Esophagus squamous epithelium (tissue), 5 donors: ENCODE measurements around the gene GAS7. TPM values are rescaled to one million over a fixed set of nuclear protein-coding genes. Genes with fewer than 3 reads are reported as not detected.

Source experiments
- DNase-seq: peaks from one replicate; lab custom pipeline; 2025; lab: John Stamatoyannopoulos, UW
- H3K27ac ChIP-seq, 4 donors: fragments of 200-600 bp; sonication (generic); one replicate each; pipeline ENCODE4 v1.5.1; 2016 to 2019; ENCODE audit warnings: mild to moderate bottlenecking in 1 of 4
- H3K27me3 ChIP-seq, 4 donors: fragments of 200-600 bp; sonication (generic); 1 replicate in 3 of 4; 2 replicates in 1 of 4; pipeline versions ENCODE4 v1.5.1 to v1.6.0; 2017 to 2021; ENCODE audit warnings: antibody characterized with exemption in 1 of 4
- H3K36me3 ChIP-seq, 3 donors: fragments of 200-600 bp; sonication (generic); one replicate each; pipeline ENCODE4 v1.5.1; 2016 to 2019
- H3K4me1 ChIP-seq, 3 donors: fragments of 200-600 bp; sonication (generic); one replicate each; pipeline ENCODE4 v1.5.1; 2017 to 2019
- H3K4me3 ChIP-seq, 4 donors: fragments of 200-600 bp; sonication (generic); 1 replicate in 3 of 4; 2 replicates in 1 of 4; pipeline ENCODE4 v1.5.1; 2016 to 2019; ENCODE audit warnings: mild to moderate bottlenecking in 2 of 4, moderate library complexity in 1 of 4
- H3K9me3 ChIP-seq, 3 donors: fragments of 200-600 bp; sonication (generic); one replicate each; pipeline ENCODE4 v1.5.1; 2016 to 2019
- POLR2A ChIP-seq, 4 donors: fragments of 450-650 bp; IDR thresholded peaks; one replicate each; pipeline ENCODE4 v1.6.1; 2017; ENCODE audit warnings: antibody characterized with exemption in 4 of 4, mild to moderate bottlenecking in 4 of 4, moderate library complexity in 3 of 4
- WGBS, 2 donors: methylation state at CpG; one replicate each; pipeline ENCODE4 v1.1.5; 2018; 5-methylcytosine and 5-hydroxymethylcytosine counted together
- intact Hi-C: fragments of 100-400 bp; cut with DNase I; formaldehyde crosslinking; loops from one replicate; pipeline ENCODE4 v1.15.0; 2022
- total RNA-seq, 4 donors: library from RNA; depleted of rRNA; stranded (reverse); fragments of >200 nt; gene quantifications; one replicate each; pipeline ENCODE4 v1.1.0, GENCODE V29; 2016
- TF ChIP-seq, protein P1 (sequence below), 6 experiments: fragments of 450-650 bp in 4 of 6; fragments of 200-600 bp in 2 of 6; sonication (generic) in 2 of 6; IDR thresholded peaks; one replicate each; pipeline ENCODE4 v1.5.1; 2016 to 2019; ENCODE audit warnings: antibody characterized with exemption in 6 of 6, mild to moderate bottlenecking in 4 of 6, moderate library complexity in 4 of 6
- donor health status: DM: yes; HTN: yes; CAD: no.

The GAS7 gene
- total RNA-seq = 10 to 100 TPM; 16.8 to 39.1 (median 30.1) TPM

DNA sequence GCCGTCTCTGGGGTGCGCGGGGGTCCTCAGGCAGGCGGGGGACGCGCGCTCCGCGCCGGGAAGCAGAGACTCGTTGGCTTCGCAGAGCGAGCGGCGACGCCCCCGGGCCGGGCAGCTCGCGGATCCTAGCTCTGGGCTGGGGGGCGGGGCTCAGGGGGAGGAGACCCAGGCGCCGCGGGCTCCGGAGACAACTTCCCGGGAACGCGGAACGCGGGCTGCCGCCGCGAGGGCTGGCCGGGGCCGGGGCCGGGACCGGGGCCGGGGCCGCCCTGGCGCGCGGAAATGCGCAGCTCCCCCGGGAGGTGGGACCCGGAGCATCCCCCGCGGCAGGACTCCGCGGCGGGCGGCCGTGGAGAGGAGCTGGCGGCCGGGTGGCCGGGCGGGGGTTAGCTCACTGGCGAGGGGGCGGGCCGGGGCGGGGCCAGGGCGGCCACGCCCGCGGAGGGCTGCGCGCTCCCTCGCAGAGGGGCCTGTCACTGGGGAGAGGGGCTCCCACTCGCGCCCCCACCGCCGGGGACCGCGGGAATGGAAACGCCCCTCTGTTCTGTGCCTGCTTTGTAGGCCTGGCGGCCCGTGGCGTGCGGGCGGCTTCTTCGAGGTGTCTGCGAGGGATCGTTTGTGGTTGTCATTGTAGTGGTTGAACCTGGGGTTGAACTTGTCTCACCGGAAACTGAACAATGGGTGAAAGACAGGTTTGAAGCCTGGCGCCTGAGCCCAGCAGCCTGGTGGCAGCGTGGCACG is at the start of gene GAS7:
Gene GAS7 (minus strand): TSS at position 98 of the 741 bp plus-strand sequence.
- peak within 1 kb of the TSS; percentile 40 to 85 (median 68) for H3K27ac ChIP-seq
- WGBS, 2 donors = 2 to 4% methylated on average over 3 to 4 of the region's 86 CpGs
- DNase-seq = no peak

DNA sequence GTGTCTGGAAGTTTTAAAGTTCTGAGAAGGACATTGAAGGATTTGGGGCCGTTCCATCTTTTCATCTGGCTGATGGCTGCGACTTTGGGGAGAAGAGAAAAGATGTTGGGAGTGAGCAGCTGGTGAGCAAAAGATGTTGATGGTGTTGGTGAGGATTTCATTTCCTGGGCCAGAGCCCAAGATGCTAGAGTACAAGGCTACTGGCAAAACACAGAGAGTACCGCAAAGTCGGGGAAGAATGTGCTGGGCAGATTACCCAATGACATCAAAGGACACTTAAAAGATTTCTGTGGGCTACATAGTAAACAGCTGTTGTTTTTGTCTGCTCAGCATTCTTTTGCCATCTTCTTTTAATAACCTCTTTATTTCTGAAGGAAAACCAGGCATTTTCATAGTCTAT is 49.4 kb upstream of the GAS7 start:
- Histone ChIP-seq H3K4me3 (no peak overlapping the region), H3K9me3 (no peaks in the 10 kb centered on the region), H3K27me3 (no peaks in the 10 kb centered on the region), H3K27ac (no peak overlapping the region), H3K36me3 (no peaks in the 10 kb centered on the region), H3K4me1 (peaks cover 3 to 11% (median 8%) of the 10 kb centered on the region in 3 donors)
- TF ChIP-seq, protein P1, sequence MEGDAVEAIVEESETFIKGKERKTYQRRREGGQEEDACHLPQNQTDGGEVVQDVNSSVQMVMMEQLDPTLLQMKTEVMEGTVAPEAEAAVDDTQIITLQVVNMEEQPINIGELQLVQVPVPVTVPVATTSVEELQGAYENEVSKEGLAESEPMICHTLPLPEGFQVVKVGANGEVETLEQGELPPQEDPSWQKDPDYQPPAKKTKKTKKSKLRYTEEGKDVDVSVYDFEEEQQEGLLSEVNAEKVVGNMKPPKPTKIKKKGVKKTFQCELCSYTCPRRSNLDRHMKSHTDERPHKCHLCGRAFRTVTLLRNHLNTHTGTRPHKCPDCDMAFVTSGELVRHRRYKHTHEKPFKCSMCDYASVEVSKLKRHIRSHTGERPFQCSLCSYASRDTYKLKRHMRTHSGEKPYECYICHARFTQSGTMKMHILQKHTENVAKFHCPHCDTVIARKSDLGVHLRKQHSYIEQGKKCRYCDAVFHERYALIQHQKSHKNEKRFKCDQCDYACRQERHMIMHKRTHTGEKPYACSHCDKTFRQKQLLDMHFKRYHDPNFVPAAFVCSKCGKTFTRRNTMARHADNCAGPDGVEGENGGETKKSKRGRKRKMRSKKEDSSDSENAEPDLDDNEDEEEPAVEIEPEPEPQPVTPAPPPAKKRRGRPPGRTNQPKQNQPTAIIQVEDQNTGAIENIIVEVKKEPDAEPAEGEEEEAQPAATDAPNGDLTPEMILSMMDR (IDR thresholded peaks at IDR 0.05) = no peak
- TF ChIP-seq POLR2A (IDR thresholded peaks at IDR 0.05) = no peak
- intact Hi-C loops = no loop called here
- no peak for DNase-seq
- WGBS, 2 donors = 48 to 64% methylated on average over 4 of the region's 4 CpGs

More for the DNA sequence above, at the start of gene GAS7:
- H3K36me3 ChIP-seq = no peaks in the 10 kb centered on the region
- intact Hi-C loops = no loop called here
- TF ChIP-seq, protein P1 (IDR thresholded peaks at IDR 0.05) = no peak
- TF ChIP-seq POLR2A (IDR thresholded peaks at IDR 0.05) = peak in 1 of 4 donors; percentile 26
- peaks cover 0 to 11% (median 9%) of the 10 kb centered on the region in 3 donors for H3K9me3 ChIP-seq
- H3K4me1 ChIP-seq = peaks cover 0 to 39% (median 4%) of the 10 kb centered on the region in 3 donors
- peaks cover 0 to 37% (median 0%) of the 10 kb centered on the region in 4 donors for H3K27me3 ChIP-seq
- H3K4me3 ChIP-seq = peak within 1 kb of the TSS; percentile 54 to 84 (median 60)

DNA sequence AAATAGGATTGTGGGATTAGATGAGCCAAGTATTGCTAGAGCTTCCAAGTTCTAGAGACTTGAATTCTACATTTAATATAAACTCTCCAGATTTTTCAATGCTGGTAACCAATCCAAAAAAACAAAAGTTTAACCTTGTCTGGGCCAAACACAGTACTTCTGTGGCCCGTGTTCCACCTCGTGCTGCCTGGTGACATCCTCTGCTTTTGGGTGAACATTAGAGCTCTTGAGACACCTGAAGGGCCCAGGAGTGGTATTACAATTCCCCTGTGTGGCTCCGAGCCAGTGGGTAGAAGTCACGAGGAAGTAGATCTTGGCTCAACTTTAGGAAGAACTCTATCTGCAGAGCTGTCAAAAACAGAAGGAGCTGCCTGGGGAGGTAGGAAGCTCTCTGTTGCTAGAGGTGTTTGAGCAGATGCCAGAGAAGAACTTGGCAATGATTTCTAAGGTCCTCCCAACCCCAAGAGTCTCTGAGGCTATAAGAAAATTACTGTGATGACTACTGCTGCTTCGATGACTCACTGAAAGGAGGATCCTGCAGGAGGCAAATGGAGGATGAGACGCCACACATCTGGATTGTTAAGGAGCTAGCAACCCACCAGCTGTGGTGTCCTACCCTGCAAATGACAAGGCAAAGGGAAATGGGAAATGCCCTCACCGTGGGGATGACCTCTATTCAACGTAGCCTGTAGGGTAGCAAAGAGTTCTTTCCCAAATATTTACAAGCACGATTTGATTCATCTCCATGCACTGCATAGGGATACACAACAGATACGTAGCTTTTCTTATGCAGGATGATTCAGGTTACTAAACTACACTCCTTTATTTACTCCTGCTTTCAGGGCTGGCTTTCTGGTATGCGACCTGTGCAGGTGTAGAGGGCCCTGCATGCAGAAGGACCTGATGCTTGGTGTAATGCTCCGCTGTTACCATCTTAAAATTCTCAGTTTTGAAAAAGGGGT is 45.8 kb upstream of the GAS7 start:
- Histone ChIP-seq H3K9me3 (no peaks in the 10 kb centered on the region), H3K36me3 (no peaks in the 10 kb centered on the region), H3K27ac (no peak overlapping the region), H3K4me3 (no peak overlapping the region), H3K4me1 (peaks cover 3 to 11% (median 8%) of the 10 kb centered on the region in 3 donors), H3K27me3 (no peaks in the 10 kb centered on the region)
- 26 to 38% methylated on average over 11 to 12 of the region's 12 CpGs for WGBS, 2 donors
- intact Hi-C loops = no loop called here
- no peak for DNase-seq
- TF ChIP-seq, protein P1 (IDR thresholded peaks at IDR 0.05) = no peak
- no peak for TF ChIP-seq POLR2A (IDR thresholded peaks at IDR 0.05)

DNA sequence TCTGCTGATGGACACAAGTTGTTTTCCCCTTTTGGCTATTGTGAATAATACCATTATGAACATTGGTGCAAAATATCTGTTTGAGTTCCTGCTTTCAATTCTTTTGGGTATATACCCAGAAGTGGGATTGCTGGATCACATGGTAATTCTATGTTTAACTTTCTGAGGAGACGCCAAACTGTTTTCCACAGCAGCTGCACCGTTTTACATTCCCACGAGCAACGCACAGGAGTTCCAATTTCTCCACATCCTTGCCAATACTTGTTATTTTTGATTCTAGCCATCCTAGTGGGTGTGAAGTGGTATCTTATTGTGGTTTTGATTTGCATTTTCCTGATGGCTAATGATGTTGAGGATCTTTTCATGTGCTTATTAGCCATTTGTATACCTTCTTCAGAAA is 43.4 kb upstream of the GAS7 start:
- no peaks in the 10 kb centered on the region for H3K9me3 ChIP-seq
- no peak overlapping the region for H3K27ac ChIP-seq
- WGBS, 2 donors = 72 to 78% methylated on average over 4 of the region's 4 CpGs
- no peaks in the 10 kb centered on the region for H3K27me3 ChIP-seq
- H3K4me3 ChIP-seq = no peak overlapping the region
- no peak for TF ChIP-seq POLR2A (IDR thresholded peaks at IDR 0.05)
- TF ChIP-seq, protein P1 (IDR thresholded peaks at IDR 0.05) = no peak
- H3K4me1 ChIP-seq = peaks cover 3 to 11% (median 8%) of the 10 kb centered on the region in 3 donors
- no peaks in the 10 kb centered on the region for H3K36me3 ChIP-seq
- DNase-seq = no peak
- intact Hi-C loops = no loop called here
